Activated CD4-positive, alpha-beta T cell treated with anti-CD3 and anti-CD28 coated beads, Interleukin-2, amount 50 U/mL, for 24 hours (primary cell): ENCODE measurements around the gene SEBOX.
A peak's percentile ranks its signal among the peaks of the same experiment; 100 is the strongest.

Experiments used
- DNase-seq, 2 donors: peaks; one replicate each; pipeline ENCODE4 v3.0.0-alpha.2; 2020; ENCODE audit warnings: low read depth in 1 of 2, low spot score in 1 of 2

The SEBOX gene

GRCh38 chr17:28368915-28369683, 4.1 kb upstream of the SEBOX start:
- no peak for DNase-seq

- DNase-seq, result no peak
These were observed 3.4 kb upstream of the SEBOX start for GRCh38 chr17:28368306-28368831.

- no peak for DNase-seq
These were observed 2.8 kb upstream of the SEBOX start for GRCh38 chr17:28367641-28368305.

- DNase-seq, result no peak
These were observed 1.6 kb upstream of the SEBOX start for GRCh38 chr17:28366605-28367004.

- no peak for DNase-seq
These were observed 488 bp upstream of the SEBOX start for GRCh38 chr17:28365487-28365886.

- no peak for DNase-seq
These were observed 986 bp downstream of the SEBOX start for GRCh38 chr17:28363776-28364650.

- no peak for DNase-seq
These were observed 1.8 kb downstream of the SEBOX start for GRCh38 chr17:28363186-28363585.

GRCh38 chr17:28357901-28358197, 7.2 kb downstream of the SEBOX start:
- DNase-seq, result no peak

GRCh38 chr17:28357061-28357900, 7.7 kb downstream of the SEBOX start, which contains the start of gene POLDIP2:
POLDIP2 (minus strand) TSS chr17:28357527; CDS start chr17:28357448, 79 bp downstream.
- peak; percentile 87 to 94 for DNase-seq

GRCh38 chr17:28350271-28350670, 14.7 kb downstream of the SEBOX start:
- no peak for DNase-seq

- DNase-seq, result no peak
These were observed 16.0 kb downstream of the SEBOX start for GRCh38 chr17:28348979-28349378.

GRCh38 chr17:28347261-28347891, 17.6 kb downstream of the SEBOX start:
- DNase-seq, result no peak

- DNase-seq, result no peak
These were observed 18.2 kb downstream of the SEBOX start for GRCh38 chr17:28346746-28347246.

DNA sequence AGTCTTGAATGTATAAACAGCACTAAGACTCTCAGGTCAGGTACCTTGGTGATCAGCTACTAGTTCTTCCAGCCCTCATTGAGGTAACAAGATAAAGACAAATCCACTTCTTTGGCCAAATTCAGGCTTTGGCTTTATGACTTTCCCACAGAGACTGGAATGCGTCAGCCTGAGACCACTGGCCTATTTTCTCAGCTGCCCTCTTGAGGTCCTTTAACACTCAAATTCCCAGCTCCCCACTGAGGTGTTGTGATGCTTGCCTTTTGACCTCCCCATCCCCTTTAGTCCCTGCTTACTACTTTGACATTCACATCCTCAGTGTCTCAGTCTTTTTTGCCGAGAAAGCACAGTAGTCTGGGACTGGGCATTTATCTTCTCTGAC, 18.8 kb downstream of the SEBOX start:
- DNase-seq, result no peak

- DNase-seq, result no peak
These were observed 19.4 kb downstream of the SEBOX start for GRCh38 chr17:28345419-28346198.

DNA sequence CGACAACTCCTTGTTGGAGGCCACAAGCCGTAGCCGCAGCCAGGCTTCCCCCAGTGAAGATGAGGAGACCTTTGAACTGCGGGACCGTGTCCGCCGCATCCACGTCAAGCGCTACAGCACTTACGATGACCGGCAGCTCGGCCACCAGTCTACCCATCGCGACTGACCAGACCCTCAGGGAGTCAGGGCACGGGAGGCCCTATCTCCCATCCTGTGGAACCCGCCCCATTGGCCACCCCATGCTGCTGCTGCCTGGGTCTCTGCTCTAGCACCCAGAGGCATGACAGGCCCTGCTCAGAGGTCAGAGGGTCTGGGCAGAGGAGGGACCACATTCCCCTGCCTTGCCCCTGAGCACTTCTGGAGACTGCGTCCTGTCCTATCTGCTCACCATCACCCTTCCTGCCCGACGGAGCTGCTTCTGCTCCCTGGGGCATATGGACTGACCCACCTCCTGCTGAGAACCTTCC, 20.5 kb downstream of the SEBOX start:
- DNase-seq, result no peak

GRCh38 chr17:28344011-28344410, 21.0 kb downstream of the SEBOX start:
- no peak for DNase-seq

DNA sequence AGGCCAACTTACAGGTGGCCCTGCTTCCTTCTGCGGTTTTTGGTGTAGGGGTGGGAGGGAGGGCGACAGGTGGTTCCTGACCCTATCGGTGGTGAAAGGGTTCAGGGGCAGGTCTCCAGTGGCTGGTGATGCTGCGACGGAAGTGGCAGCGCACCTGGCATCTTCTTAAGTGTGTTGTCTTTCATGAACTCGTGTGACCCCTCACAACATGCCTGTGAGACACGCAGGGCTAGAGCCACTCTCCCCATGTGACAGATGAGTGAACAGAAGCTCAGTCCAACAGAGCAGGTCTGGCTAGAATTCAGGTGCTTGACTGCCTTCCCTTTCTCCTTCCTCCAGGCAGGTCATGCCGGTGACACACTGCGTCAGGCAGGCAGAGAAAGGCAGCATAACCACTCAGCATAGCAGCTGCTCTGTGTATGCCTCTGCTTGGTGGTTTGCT, 21.5 kb downstream of the SEBOX start:
- DNase-seq, result no peak

- DNase-seq, result no peak
These were observed 22.7 kb downstream of the SEBOX start for GRCh38 chr17:28342313-28342712.
